Endothelial cell of umbilical vein (primary cell): ENCODE measurements around the gene NTN1. TPM values are rescaled to one million over a fixed set of nuclear protein-coding genes. Genes with fewer than 3 reads are reported as not detected.

Source experiments
- BruUV-seq: library from RNA; stranded (reverse); fragments of 400-500 nt; replicated peaks from 2 replicates; lab custom pipeline; 2021; lab: Mats Ljungman, UMichigan
- CTCF ChIA-PET: fragments of 300-600, 350-600 bp; sonication (Branson Sonifier 250); formaldehyde crosslinking; loops from one replicate; lab custom pipeline; 2021; ENCODE audit warnings: antibody characterized with exemption, inconsistent platforms; lab: Charles Lee
- POLR2A ChIA-PET: fragments of 300-600, 350-600 bp; sonication (Branson Sonifier 250); formaldehyde crosslinking; loops from one replicate; lab custom pipeline; 2021; ENCODE audit warnings: antibody characterized with exemption, inconsistent platforms; lab: Charles Lee
- DNase-seq: peaks from one replicate; pipeline ENCODE4 v3.0.0-alpha.2; 2011; ENCODE audit warnings: low read depth, low spot score
- FAIRE-seq: peaks from 2 replicates; lab custom pipeline; 2011; peaks lifted over from hg19 to GRCh38; lab: Jason Lieb, UNC
- H2AFZ ChIP-seq: 2 replicates; pipeline ENCODE4 v1.6.0; 2012; ENCODE audit warnings: low read depth, low read length, control low read depth, inconsistent platforms
- H3K27ac ChIP-seq: 2 replicates; pipeline ENCODE4 v1.5.1; 2011; ENCODE audit warnings: low read depth, mild to moderate bottlenecking, control low read depth, low read length, moderate library complexity; ENCODE audit not compliant: insufficient read depth
- H3K27me3 ChIP-seq, 2 experiments: 2 replicates each; pipeline versions ENCODE4 v1.6.0 to v1.6.1; 2011; ENCODE audit warnings: low read length in 2 of 2, mixed read lengths in 1 of 2; ENCODE audit not compliant: control insufficient read depth in 2 of 2, insufficient read depth in 2 of 2
- H3K36me3 ChIP-seq, 2 experiments: 2 replicates in 1 of 2; 3 replicates in 1 of 2; pipeline ENCODE4 v1.5.1; 2011; ENCODE audit warnings: low read length in 2 of 2, mild to moderate bottlenecking in 1 of 2, moderate library complexity in 1 of 2; ENCODE audit not compliant: control insufficient read depth in 2 of 2, insufficient read depth in 2 of 2; ENCODE audit errors: extremely low read depth in 1 of 2
- H3K4me1 ChIP-seq: 3 replicates; pipeline ENCODE4 v1.5.1; 2011; ENCODE audit warnings: mild to moderate bottlenecking, low read length; ENCODE audit not compliant: control insufficient read depth, insufficient read depth; ENCODE audit errors: extremely low read depth
- H3K4me2 ChIP-seq: 2 replicates; pipeline ENCODE4 v1.6.1; 2011; ENCODE audit warnings: low read length, control low read depth, mixed read lengths; ENCODE audit not compliant: insufficient read depth
- H3K4me3 ChIP-seq, 3 experiments: fragments of 200-600 bp in 1 of 3; sonication (generic), shearing (Covaris generic) in 1 of 3; replicated peaks in 1 of 3; 2 replicates each; pipeline ENCODE4 v1.5.1; 2011 to 2016; ENCODE audit warnings: control low read depth in 3 of 3, low read length in 3 of 3, mild to moderate bottlenecking in 2 of 3, inconsistent platforms in 1 of 3, low read depth in 1 of 3, moderate library complexity in 1 of 3; ENCODE audit not compliant: insufficient read depth in 1 of 3
- H3K79me2 ChIP-seq: 2 replicates; pipeline ENCODE4 v1.6.0; 2012; ENCODE audit warnings: low read length, inconsistent platforms; ENCODE audit not compliant: control insufficient read depth, insufficient read depth
- H3K9ac ChIP-seq: replicated peaks from 2 replicates; pipeline ENCODE3; 2011; ENCODE audit warnings: low read length, control low read depth; ENCODE audit not compliant: insufficient read depth; ENCODE audit errors: extremely low read depth
- H3K9me1 ChIP-seq: replicated peaks from 3 replicates; pipeline ENCODE4 v1.6.0; 2011; ENCODE audit warnings: mild to moderate bottlenecking, low read length; ENCODE audit not compliant: control insufficient read depth, insufficient read depth; ENCODE audit errors: extremely low read depth
- H3K9me3 ChIP-seq: replicated peaks from 2 replicates; pipeline ENCODE4 v1.5.1; 2012; ENCODE audit warnings: low read length, inconsistent platforms; ENCODE audit not compliant: control insufficient read depth, insufficient read depth
- H4K20me1 ChIP-seq: replicated peaks from 2 replicates; pipeline ENCODE3; 2011; ENCODE audit warnings: mild to moderate bottlenecking, low read length; ENCODE audit not compliant: control insufficient read depth, insufficient read depth; ENCODE audit errors: extremely low read depth
- CTCF ChIP-seq, 2 donors: IDR thresholded peaks; 1 replicate in 1 of 2; 2 replicates in 1 of 2; pipeline ENCODE4 v1.5.1; 2011; ENCODE audit warnings: low read length in 2 of 2, mild to moderate bottlenecking in 2 of 2, moderate library complexity in 2 of 2, control low read depth in 1 of 2, inconsistent platforms in 1 of 2, low read depth in 1 of 2; ENCODE audit not compliant: insufficient read depth in 1 of 2; ENCODE audit errors: extremely low read depth in 1 of 2
- EZH2 ChIP-seq: IDR thresholded peaks from 2 replicates; pipeline ENCODE4 v1.6.1; 2012; ENCODE audit warnings: borderline replicate concordance, low read depth, mild to moderate bottlenecking, moderate library complexity, low read length, inconsistent platforms; ENCODE audit not compliant: severe bottlenecking
- FOS ChIP-seq: IDR thresholded peaks from 2 replicates; pipeline ENCODE4 v1.6.1; 2011; ENCODE audit warnings: mild to moderate bottlenecking, low read length, moderate library complexity, borderline replicate concordance; ENCODE audit not compliant: insufficient read depth
- GATA2 ChIP-seq: IDR thresholded peaks from 2 replicates; pipeline ENCODE4 v1.7.0; 2011; ENCODE audit warnings: low read depth, mild to moderate bottlenecking, moderate library complexity, mixed read lengths, low read length; ENCODE audit not compliant: insufficient read length, insufficient read depth
- JUN ChIP-seq: IDR thresholded peaks from 2 replicates; pipeline ENCODE4 v1.6.1; 2011; ENCODE audit warnings: borderline replicate concordance, low read depth; ENCODE audit not compliant: insufficient read length, insufficient read depth
- MYC ChIP-seq: IDR thresholded peaks from one replicate; pipeline ENCODE4 v1.6.1; 2011; ENCODE audit warnings: mild to moderate bottlenecking, low read depth, low read length
- POLR2A ChIP-seq: IDR thresholded peaks from 2 replicates; pipeline ENCODE4 v1.6.1; 2012; ENCODE audit warnings: low read depth, mild to moderate bottlenecking, control low read depth, low read length
- POLR2AphosphoS5 ChIP-seq: IDR thresholded peaks from 2 replicates; pipeline ENCODE4 v1.6.1; 2012; ENCODE audit warnings: low read depth, mild to moderate bottlenecking, control low read depth, low read length, moderate library complexity; ENCODE audit not compliant: insufficient read depth
- dilution Hi-C: fragments of 300-500 bp; cut with MboI; formaldehyde crosslinking; loops from one replicate; pipeline ENCODE4 v1.15.0; 2019; ENCODE audit warnings: low sequenced_read_pairs; ENCODE audit not compliant: extremely low pct_ligation_motif_present
- intact Hi-C: fragments of 100-400 bp; cut with micrococcal nuclease; formaldehyde crosslinking; loops from one replicate; pipeline ENCODE4 v1.10.0; 2022
- polyA plus RNA-seq, 4 experiments: library from polyadenylated mRNA; depleted of rRNA in 3 of 4; stranded (reverse) in 3 of 4; unstranded in 1 of 4; fragments of >200 nt; gene quantifications; 2 replicates each; pipeline versions ENCODE4 v1.2.1 to v1.2.3, GENCODE V29; 2011 to 2012; ENCODE audit warnings: missing spikeins in 1 of 4
- total RNA-seq: library from RNA; stranded (reverse); gene quantifications from 2 replicates; pipeline ENCODE4 v1.2.3, GENCODE V29; 2021
- TF ChIP-seq, protein P1 (sequence below): IDR thresholded peaks from 2 replicates; pipeline ENCODE4 v1.6.1; 2011; ENCODE audit not compliant: insufficient read depth, insufficient read length

The NTN1 gene
- total and polyA plus RNA-seq, 2 donors (not counting 3 experiments of a cell fraction or from before 2014, with no cell fraction given), result 0.10 to 0.18 TPM

DNA sequence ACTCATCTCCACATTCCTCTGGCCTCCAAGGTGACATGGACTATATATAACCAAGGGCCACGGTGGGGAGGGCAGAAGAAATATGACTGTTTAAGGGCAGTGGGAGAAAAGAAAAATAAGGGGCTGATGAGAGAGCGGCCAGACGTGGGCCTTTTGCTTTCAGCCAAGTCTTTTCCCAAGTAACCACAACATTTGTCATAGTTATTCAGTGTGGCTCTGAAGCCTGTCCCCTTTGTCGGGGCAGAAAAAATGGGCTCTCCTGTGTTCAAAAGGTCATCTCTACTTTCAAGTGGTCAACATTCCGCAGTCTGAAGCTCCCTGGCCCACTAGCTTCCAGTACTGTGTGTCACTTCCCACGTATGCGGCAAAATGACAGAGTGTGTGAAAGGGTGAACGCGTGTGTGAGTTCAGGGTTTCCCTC is 245.4 kb downstream of the NTN1 start:
- Histone ChIP-seq H2AFZ (no peak overlapping the region), H3K9me3 (no peaks in the 10 kb centered on the region), H3K4me1 (no peaks in the 10 kb centered on the region), H3K4me2 (no peak overlapping the region), H3K9ac (no peak overlapping the region), H3K79me2 (no peaks in the 10 kb centered on the region), H3K27ac (no peak overlapping the region), H3K4me3 (no peak overlapping the region), H3K27me3 (no peaks in the 10 kb centered on the region), H3K9me1 (no peaks in the 10 kb centered on the region), H3K36me3 (no peaks in the 10 kb centered on the region), H4K20me1 (no peaks in the 10 kb centered on the region)
- dilution Hi-C loops, result no loop called here
- FAIRE-seq (no peak), DNase-seq (no peak)
- intact Hi-C loops, result no loop called here
- ChIA-PET POLR2A (no interaction called here), CTCF (interaction anchor here (0.6 kb wide), 1 partner anchor 93 kb away, joined by 3 read pairs; no protein-coding TSS in a partner anchor)
- TF ChIP-seq MYC (no peak), GATA2 (no peak), JUN (no peak), FOS (no peak), POLR2A (no peak), CTCF (IDR thresholded peaks at IDR 0.05; ENCODE audit: extremely low read depth in 1 of 2, insufficient read depth in 1 of 2, low read depth in 1 of 2, low read length in 2 of 2) (no peak), POLR2AphosphoS5 (no peak), EZH2 (no peak)
- TF ChIP-seq, protein P1, sequence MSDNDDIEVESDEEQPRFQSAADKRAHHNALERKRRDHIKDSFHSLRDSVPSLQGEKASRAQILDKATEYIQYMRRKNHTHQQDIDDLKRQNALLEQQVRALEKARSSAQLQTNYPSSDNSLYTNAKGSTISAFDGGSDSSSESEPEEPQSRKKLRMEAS, result no peak
- BruUV-seq, result no TSS peak
